SU-DHL-6 (cell line): ENCODE data around the gene CDKAL1.

Experiments
- H2AFZ ChIP-seq: fragments of 200-600 bp; sonication (generic); 2 replicates; pipeline ENCODE4 v1.6.1; 2014; ENCODE audit warnings: low read depth, mild to moderate bottlenecking, moderate library complexity, mixed read lengths, antibody characterized with exemption, low read length; ENCODE audit not compliant: severe bottlenecking
- H3F3A ChIP-seq: fragments of 200-600 bp; shearing (Covaris generic); 2 replicates; pipeline ENCODE4 v1.6.0; 2016; ENCODE audit warnings: antibody characterized with exemption, mild to moderate bottlenecking; ENCODE audit not compliant: insufficient read depth
- H3K27ac ChIP-seq: fragments of 200-600 bp; sonication (generic); 2 replicates; pipeline ENCODE4 v1.5.1; 2016; ENCODE audit warnings: low read depth, mild to moderate bottlenecking, low read length, moderate library complexity, mixed read lengths
- H3K27me3 ChIP-seq: fragments of 200-600 bp; sonication (generic), shearing (Covaris generic); 2 replicates; pipeline ENCODE4 v1.6.0; 2014; ENCODE audit warnings: mild to moderate bottlenecking, low read length
- H3K36me3 ChIP-seq: fragments of 200-600 bp; sonication (generic); 2 replicates; pipeline ENCODE4 v1.6.1; 2014; ENCODE audit warnings: mild to moderate bottlenecking, low read length, mixed read lengths
- H3K4me2 ChIP-seq: fragments of 300-600, 200-600 bp; shearing (Covaris generic), sonication (generic); 2 replicates; pipeline ENCODE4 v1.6.0; 2014; ENCODE audit warnings: low read length, low read depth, mild to moderate bottlenecking; ENCODE audit not compliant: poor library complexity, severe bottlenecking
- H3K4me3 ChIP-seq: fragments of 200-600 bp; sonication (generic); 2 replicates; pipeline ENCODE4 v1.5.1; 2014; ENCODE audit warnings: antibody characterized with exemption, low read length, mild to moderate bottlenecking, mixed read lengths; ENCODE audit not compliant: insufficient read depth, poor library complexity, severe bottlenecking
- H3K79me2 ChIP-seq: fragments of 200-600 bp; sonication (generic); 2 replicates; pipeline ENCODE4 v1.6.1; 2014; ENCODE audit warnings: mild to moderate bottlenecking, low read length, moderate library complexity; ENCODE audit not compliant: insufficient read depth
- H3K9ac ChIP-seq: fragments of 200-600 bp; sonication (generic); 2 replicates; pipeline ENCODE4 v1.7.0; 2014; ENCODE audit warnings: mild to moderate bottlenecking, low read length
- H3K9me2 ChIP-seq: fragments of 200-600 bp; sonication (generic); replicated peaks from 2 replicates; pipeline ENCODE4 v1.6.1; 2014; ENCODE audit warnings: low read length; ENCODE audit not compliant: insufficient read depth
- H3K9me3 ChIP-seq: fragments of 200-600 bp; sonication (generic); 2 replicates; pipeline ENCODE4 v1.6.1; 2014; ENCODE audit warnings: low read length, mixed read lengths; ENCODE audit not compliant: insufficient read depth
- H4K20me1 ChIP-seq: fragments of 200-600 bp; sonication (generic); 2 replicates; pipeline ENCODE4 v1.6.1; 2014; ENCODE audit warnings: low read depth, mild to moderate bottlenecking, antibody characterized with exemption, low read length, moderate library complexity, mixed read lengths
- CTCF ChIP-seq: fragments of 200-600 bp; sonication (generic); IDR thresholded peaks from one replicate; pipeline ENCODE4 v1.5.1; 2017; ENCODE audit warnings: antibody characterized with exemption, mild to moderate bottlenecking, low read length, moderate library complexity; ENCODE audit not compliant: insufficient read depth, poor library complexity, severe bottlenecking
- EZH2phosphoT487 ChIP-seq: fragments of 200-600 bp; sonication (generic), shearing (Covaris generic); conservative IDR thresholded peaks from 2 replicates; pipeline ENCODE4 v1.6.1; 2018; ENCODE audit warnings: mild to moderate bottlenecking, antibody characterized with exemption, low read length, moderate library complexity, mixed read lengths

CDKAL1 gene

GRCh38 chr6:20672038-20672437 lies 137.8 kb downstream of the CDKAL1 start:
- TF ChIP-seq CTCF: no peak
- TF ChIP-seq EZH2phosphoT487: no peak
- Histone ChIP-seq H3K27ac (no peak overlapping the region), H2AFZ (no peak overlapping the region), H3K9ac (no peak overlapping the region), H3K36me3 (no peaks in the 10 kb centered on the region; the same call in 1 of the 2 replicates), H3K27me3 (no peaks in the 10 kb centered on the region), H3K4me3 (no peak overlapping the region), H4K20me1 (no peaks in the 10 kb centered on the region), H3K9me3 (no peaks in the 10 kb centered on the region), H3K4me2 (no peak overlapping the region), H3K9me2 (no peaks in the 10 kb centered on the region), H3K79me2 (0 out of 2 replicates have a peak, but pooled peaks cover 8% of the 10 kb centered on the region), H3F3A (no peaks in the 10 kb centered on the region)

- Histone ChIP-seq H3K4me3 (no peak overlapping the region), H3K9me3 (no peaks in the 10 kb centered on the region), H3K79me2 (0 out of 2 replicates have a peak, but pooled peaks cover under 1% of the 10 kb centered on the region), H3K36me3 (no peaks in the 10 kb centered on the region; the same call in 1 of the 2 replicates), H3K27me3 (no peaks in the 10 kb centered on the region), H3K9ac (no peak overlapping the region), H3F3A (no peaks in the 10 kb centered on the region), H2AFZ (no peak overlapping the region), H3K27ac (no peak overlapping the region), H4K20me1 (0 out of 2 replicates have a peak, but pooled peaks cover 6% of the 10 kb centered on the region), H3K4me2 (no peak overlapping the region), H3K9me2 (no peaks in the 10 kb centered on the region)
- TF ChIP-seq CTCF (no peak), EZH2phosphoT487 (no peak)
Measured at GRCh38 chr6:20673458-20673857, 139.2 kb downstream of the CDKAL1 start.

GRCh38 chr6:20674664-20675063 lies 140.4 kb downstream of the CDKAL1 start:
- H3K4me2 ChIP-seq: no peak overlapping the region
- H3K9me3 ChIP-seq: no peaks in the 10 kb centered on the region
- TF ChIP-seq CTCF: no peak
- TF ChIP-seq EZH2phosphoT487: no peak
- H3F3A ChIP-seq: no peaks in the 10 kb centered on the region
- no peaks in the 10 kb centered on the region for H3K9me2 ChIP-seq
- no peak overlapping the region for H3K4me3 ChIP-seq
- 0 out of 2 replicates have a peak, but pooled peaks cover 6% of the 10 kb centered on the region for H4K20me1 ChIP-seq
- H3K79me2 ChIP-seq: 0 out of 2 replicates have a peak, but pooled peaks cover 7% of the 10 kb centered on the region
- H2AFZ ChIP-seq: no peak overlapping the region
- no peaks in the 10 kb centered on the region; the same call in 1 of the 2 replicates for H3K36me3 ChIP-seq
- no peak overlapping the region for H3K27ac ChIP-seq
- H3K9ac ChIP-seq: no peak overlapping the region
- no peaks in the 10 kb centered on the region for H3K27me3 ChIP-seq
